ENCODE data around the gene CDH23. TPM values are rescaled to one million over a fixed set of nuclear protein-coding genes. Genes with fewer than 3 reads are reported as not detected.

The CDH23 gene
- total and polyA plus RNA-seq, 10 donors = 2.0 to 19.9 (median 11.0) TPM

DNA sequence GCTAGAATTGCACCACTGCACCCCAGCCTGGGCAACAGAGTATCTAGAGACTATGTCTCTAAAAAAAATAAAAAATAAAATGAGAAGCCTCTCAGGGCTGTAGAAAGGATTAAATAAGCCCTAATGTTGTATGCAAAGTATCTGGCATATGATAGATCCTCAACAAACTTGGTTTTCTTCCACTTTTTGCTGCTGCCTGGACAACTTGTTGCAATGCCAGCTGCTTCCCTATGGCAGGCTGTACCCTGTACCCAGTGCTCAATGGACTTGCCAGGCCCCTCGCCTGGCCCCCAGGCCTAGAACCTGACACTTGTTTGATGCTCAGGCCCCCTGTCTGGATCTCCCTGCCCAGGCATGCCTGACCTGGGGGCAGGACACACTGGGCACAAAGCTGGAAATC, 28.5 kb upstream of the CDH23 start:
- no peaks in the 10 kb centered on the region for H3K9me3 ChIP-seq
- H3K27me3 ChIP-seq (replicated peaks in 1 of 7) = no peaks in the 10 kb centered on the region
- peaks cover 0 to 9% (median 0%) of the 10 kb centered on the region in 6 donors for H3K36me3 ChIP-seq
- intact Hi-C loops (cut with DNase I; ENCODE audit: low total_unique reads) = loop anchor here (5.0 kb wide), 1 partner anchor 51 kb away; the partner anchor contains the start of gene SLC29A3
- H3K4me3 ChIP-seq = no peak overlapping the region
- TF ChIP-seq POLR2A (IDR thresholded peaks at IDR 0.05) = no peak
- TF ChIP-seq, protein P1, sequence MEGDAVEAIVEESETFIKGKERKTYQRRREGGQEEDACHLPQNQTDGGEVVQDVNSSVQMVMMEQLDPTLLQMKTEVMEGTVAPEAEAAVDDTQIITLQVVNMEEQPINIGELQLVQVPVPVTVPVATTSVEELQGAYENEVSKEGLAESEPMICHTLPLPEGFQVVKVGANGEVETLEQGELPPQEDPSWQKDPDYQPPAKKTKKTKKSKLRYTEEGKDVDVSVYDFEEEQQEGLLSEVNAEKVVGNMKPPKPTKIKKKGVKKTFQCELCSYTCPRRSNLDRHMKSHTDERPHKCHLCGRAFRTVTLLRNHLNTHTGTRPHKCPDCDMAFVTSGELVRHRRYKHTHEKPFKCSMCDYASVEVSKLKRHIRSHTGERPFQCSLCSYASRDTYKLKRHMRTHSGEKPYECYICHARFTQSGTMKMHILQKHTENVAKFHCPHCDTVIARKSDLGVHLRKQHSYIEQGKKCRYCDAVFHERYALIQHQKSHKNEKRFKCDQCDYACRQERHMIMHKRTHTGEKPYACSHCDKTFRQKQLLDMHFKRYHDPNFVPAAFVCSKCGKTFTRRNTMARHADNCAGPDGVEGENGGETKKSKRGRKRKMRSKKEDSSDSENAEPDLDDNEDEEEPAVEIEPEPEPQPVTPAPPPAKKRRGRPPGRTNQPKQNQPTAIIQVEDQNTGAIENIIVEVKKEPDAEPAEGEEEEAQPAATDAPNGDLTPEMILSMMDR (IDR thresholded peaks at IDR 0.05 in 8 of 11, conservative IDR thresholded peaks at IDR 0.05 in 3 of 11) = no peak
- TF ChIP-seq POLR2AphosphoS5 (IDR thresholded peaks at IDR 0.05) = no peak
- WGBS, 5 donors = 83 to 100% (median 88%) methylated on average over 1 of the region's 1 CpG
- DNase-seq = peak; percentile 42
- H3K27ac ChIP-seq = no peak overlapping the region
- H3K4me1 ChIP-seq = peaks cover 0 to 39% (median 15%) of the 10 kb centered on the region in 6 donors

DNA sequence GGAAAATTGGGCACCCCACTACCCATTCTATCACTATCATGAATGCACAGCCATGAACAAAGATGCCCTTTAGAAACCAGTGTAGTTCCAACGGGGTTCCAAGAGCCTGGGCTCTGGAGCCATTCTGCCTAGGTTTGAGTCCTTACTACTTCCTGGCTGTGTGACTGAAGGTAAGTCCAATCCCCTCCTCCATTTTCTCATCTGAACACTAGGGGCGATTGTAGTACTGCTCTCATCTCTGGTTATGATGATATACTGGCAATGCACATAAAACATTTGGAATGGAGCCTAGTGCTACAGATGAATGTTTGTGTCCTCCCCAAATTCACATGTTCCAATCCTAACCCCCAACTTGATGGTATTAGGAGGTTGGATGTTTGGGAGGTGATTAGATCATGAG, 28.1 kb upstream of the CDH23 start:
- intact Hi-C loops (cut with DNase I; ENCODE audit: low total_unique reads) = loop anchor here (5.0 kb wide), 1 partner anchor 51 kb away; the partner anchor contains the start of gene SLC29A3
- Histone ChIP-seq H3K27me3 (replicated peaks in 1 of 7) (no peaks in the 10 kb centered on the region), H3K4me3 (no peak overlapping the region), H3K36me3 (peaks cover 0 to 6% (median 0%) of the 10 kb centered on the region in 6 donors), H3K4me1 (peaks cover 0 to 44% (median 19%) of the 10 kb centered on the region in 6 donors), H3K9me3 (no peaks in the 10 kb centered on the region), H3K27ac (no peak overlapping the region)
- no peak for TF ChIP-seq POLR2AphosphoS5 (IDR thresholded peaks at IDR 0.05)
- TF ChIP-seq, protein P1 (IDR thresholded peaks at IDR 0.05 in 8 of 11, conservative IDR thresholded peaks at IDR 0.05 in 3 of 11) = no peak
- no peak for TF ChIP-seq POLR2A (IDR thresholded peaks at IDR 0.05)
- WGBS, 5 donors = 67 to 86% (median 82%) methylated on average over 2 of the region's 2 CpGs
- DNase-seq = no peak

GRCh38 chr10:71369602-71370001, 27.1 kb upstream of the CDH23 start:
- no peaks in the 10 kb centered on the region for H3K27me3 ChIP-seq (replicated peaks in 1 of 7)
- intact Hi-C loops (cut with DNase I; ENCODE audit: low total_unique reads) = loop anchor here (5.0 kb wide), 1 partner anchor 52 kb away; the partner anchor contains the start of gene SLC29A3
- TF ChIP-seq POLR2AphosphoS5 (IDR thresholded peaks at IDR 0.05) = no peak
- TF ChIP-seq POLR2A (IDR thresholded peaks at IDR 0.05) = no peak
- TF ChIP-seq, protein P1 (IDR thresholded peaks at IDR 0.05 in 8 of 11, conservative IDR thresholded peaks at IDR 0.05 in 3 of 11) = no peak
- WGBS, 5 donors = 74 to 91% (median 81%) methylated on average over 1 of the region's 1 CpG
- no peaks in the 10 kb centered on the region for H3K9me3 ChIP-seq
- H3K4me1 ChIP-seq = peaks cover 0 to 46% (median 21%) of the 10 kb centered on the region in 6 donors
- no peak overlapping the region for H3K27ac ChIP-seq
- H3K4me3 ChIP-seq = no peak overlapping the region
- peak; percentile 24 for DNase-seq
- H3K36me3 ChIP-seq = peaks cover 0 to 3% (median 0%) of the 10 kb centered on the region in 6 donors

GRCh38 chr10:71370031-71370430, 26.7 kb upstream of the CDH23 start:
- peak; percentile 35 for DNase-seq
- WGBS, 5 donors = 91 to 100% (median 92%) methylated on average over 2 to 3 of the region's 3 CpGs
- Histone ChIP-seq H3K27me3 (replicated peaks in 1 of 7) (no peaks in the 10 kb centered on the region), H3K9me3 (no peaks in the 10 kb centered on the region), H3K4me1 (peaks cover 0 to 46% (median 21%) of the 10 kb centered on the region in 6 donors), H3K36me3 (no peaks in the 10 kb centered on the region), H3K27ac (no peak overlapping the region), H3K4me3 (no peak overlapping the region)
- intact Hi-C loops (cut with DNase I; ENCODE audit: low total_unique reads) = no loop called here
- TF ChIP-seq POLR2AphosphoS5 (IDR thresholded peaks at IDR 0.05) = no peak
- TF ChIP-seq, protein P1 (IDR thresholded peaks at IDR 0.05 in 8 of 11, conservative IDR thresholded peaks at IDR 0.05 in 3 of 11) = no peak
- no peak for TF ChIP-seq POLR2A (IDR thresholded peaks at IDR 0.05)
